Esophagus muscularis mucosa (tissue), 3 donors: ENCODE results near the gene LAMTOR2.

Experiments
- CTCF ChIP-seq, 3 experiments: fragments of 200-600 bp in 2 of 3; fragments of 450-650 bp in 1 of 3; sonication (generic) in 2 of 3; IDR thresholded peaks; one replicate each; pipeline ENCODE4 v1.5.1; 2017 to 2019; ENCODE audit warnings: antibody characterized with exemption in 3 of 3, mild to moderate bottlenecking in 2 of 3, moderate library complexity in 1 of 3
- POLR2A ChIP-seq: fragments of 450-650 bp; IDR thresholded peaks from one replicate; pipeline ENCODE4 v1.6.1; 2017; ENCODE audit warnings: antibody characterized with exemption, moderate library complexity, mild to moderate bottlenecking, low read depth

GRCh38 chr1:156019946-156020292 is 34.7 kb upstream of the LAMTOR2 start:
- TF ChIP-seq POLR2A (no peak), CTCF (IDR thresholded peaks at IDR 0.05) (no peak)
